Thoracic aorta (tissue), 2 donors: ENCODE results near the gene CAVIN1. TPM values are rescaled to one million over a fixed set of nuclear protein-coding genes. Genes with fewer than 3 reads are reported as not detected.

Source experiments
- ATAC-seq: fragments of 150-250 bp; one replicate; pipeline ENCODE4 v1.8.0; 2017; ENCODE audit warnings: low read depth; ENCODE audit not compliant: insufficient number of reproducible peaks, low FRiP score
- DNase-seq: peaks from one replicate; pipeline ENCODE4 v3.0.0-alpha.2; 2020; ENCODE audit warnings: low spot score
- H3K27ac ChIP-seq, 2 donors: fragments of 200-600 bp; sonication (generic); 1 replicate in 1 of 2; 2 replicates in 1 of 2; pipeline ENCODE4 v1.5.1; 2016; ENCODE audit warnings: mild to moderate bottlenecking in 2 of 2, moderate library complexity in 2 of 2
- H3K27me3 ChIP-seq: fragments of 200-600 bp; sonication (generic); replicated peaks from 2 replicates; pipeline ENCODE4 v1.6.0; 2016; ENCODE audit warnings: mild to moderate bottlenecking; ENCODE audit not compliant: insufficient read depth
- H3K36me3 ChIP-seq: fragments of 200-600 bp; sonication (generic); one replicate; pipeline ENCODE4 v1.5.1; 2016
- H3K4me1 ChIP-seq, 2 donors: fragments of 200-600 bp; sonication (generic); 1 replicate in 1 of 2; 2 replicates in 1 of 2; pipeline versions ENCODE4 v1.5.1 to v1.6.0; 2016; ENCODE audit warnings: low read depth in 2 of 2, mild to moderate bottlenecking in 1 of 2; ENCODE audit not compliant: control insufficient read depth in 1 of 2
- H3K4me3 ChIP-seq: fragments of 200-600 bp; sonication (generic); 2 replicates; pipeline ENCODE4 v1.5.1; 2016; ENCODE audit warnings: mild to moderate bottlenecking
- H3K9me3 ChIP-seq: fragments of 200-600 bp; sonication (generic); 2 replicates; pipeline ENCODE4 v1.5.1; 2016
- total RNA-seq, 2 donors: library from RNA; depleted of rRNA; stranded (reverse); fragments of >200 nt; gene quantifications; one replicate each; pipeline versions ENCODE4 v1.1.0 to v1.2.3, GENCODE V29; 2016
- TF ChIP-seq, protein P1 (sequence below): fragments of 200-600 bp; sonication (generic); IDR thresholded peaks from one replicate; pipeline ENCODE4 v1.5.1; 2019; ENCODE audit warnings: antibody characterized with exemption

CAVIN1 gene
- total RNA-seq, 2 donors from 2014 or later = 579 to 938 TPM

DNA sequence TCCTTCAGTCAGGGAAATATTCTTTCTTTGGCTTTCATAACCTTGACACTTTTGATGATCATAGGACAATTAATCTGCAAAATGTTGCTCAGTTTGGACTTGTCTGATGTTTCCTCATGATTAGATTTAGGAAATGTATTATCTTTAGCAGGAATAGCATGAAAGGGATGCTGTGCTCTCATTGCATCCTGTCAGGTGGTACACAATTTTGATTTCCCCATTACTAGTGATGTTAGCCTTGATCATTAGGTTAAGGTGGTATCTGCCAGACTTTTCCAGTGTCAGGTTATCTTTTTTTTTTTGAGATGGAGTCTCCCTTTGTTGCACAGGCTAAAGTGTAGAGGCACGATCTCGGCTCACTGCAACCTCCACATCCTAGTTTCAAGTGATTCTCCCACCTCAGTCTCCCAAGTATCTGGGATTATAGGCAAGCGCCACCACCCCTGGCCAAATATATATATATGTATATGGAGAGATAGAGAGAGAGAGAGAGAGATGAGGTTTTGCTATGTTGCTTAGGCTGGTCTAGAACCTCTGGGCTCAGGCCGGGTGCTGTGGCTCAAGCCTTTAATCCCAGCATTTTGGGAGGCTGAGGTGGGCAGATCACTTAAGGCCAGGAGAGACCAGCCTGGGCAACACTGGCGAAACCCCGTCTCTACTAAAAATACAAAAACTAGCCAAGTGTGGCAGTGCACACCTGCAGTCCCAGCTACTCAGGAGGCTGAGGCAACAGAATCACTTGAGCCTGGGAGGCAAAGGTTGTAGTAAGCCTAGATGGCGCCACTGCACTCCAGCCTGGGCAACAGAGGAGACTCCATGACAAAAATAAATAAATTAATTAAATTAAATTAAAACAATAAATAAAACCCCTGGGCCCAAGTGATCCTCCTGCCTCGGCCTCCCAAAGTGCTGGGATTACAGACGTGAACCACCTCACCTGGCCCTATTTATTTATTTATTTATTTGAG is 15.8 kb upstream of the CAVIN1 start:
- no peaks in the 10 kb centered on the region for H3K9me3 ChIP-seq
- no peak for DNase-seq
- H3K27ac ChIP-seq = no peak overlapping the region
- ATAC-seq = no peak
- H3K27me3 ChIP-seq = no peaks in the 10 kb centered on the region
- peaks cover 0 to 3% of the 10 kb centered on the region in 2 donors for H3K4me1 ChIP-seq
- TF ChIP-seq, protein P1, sequence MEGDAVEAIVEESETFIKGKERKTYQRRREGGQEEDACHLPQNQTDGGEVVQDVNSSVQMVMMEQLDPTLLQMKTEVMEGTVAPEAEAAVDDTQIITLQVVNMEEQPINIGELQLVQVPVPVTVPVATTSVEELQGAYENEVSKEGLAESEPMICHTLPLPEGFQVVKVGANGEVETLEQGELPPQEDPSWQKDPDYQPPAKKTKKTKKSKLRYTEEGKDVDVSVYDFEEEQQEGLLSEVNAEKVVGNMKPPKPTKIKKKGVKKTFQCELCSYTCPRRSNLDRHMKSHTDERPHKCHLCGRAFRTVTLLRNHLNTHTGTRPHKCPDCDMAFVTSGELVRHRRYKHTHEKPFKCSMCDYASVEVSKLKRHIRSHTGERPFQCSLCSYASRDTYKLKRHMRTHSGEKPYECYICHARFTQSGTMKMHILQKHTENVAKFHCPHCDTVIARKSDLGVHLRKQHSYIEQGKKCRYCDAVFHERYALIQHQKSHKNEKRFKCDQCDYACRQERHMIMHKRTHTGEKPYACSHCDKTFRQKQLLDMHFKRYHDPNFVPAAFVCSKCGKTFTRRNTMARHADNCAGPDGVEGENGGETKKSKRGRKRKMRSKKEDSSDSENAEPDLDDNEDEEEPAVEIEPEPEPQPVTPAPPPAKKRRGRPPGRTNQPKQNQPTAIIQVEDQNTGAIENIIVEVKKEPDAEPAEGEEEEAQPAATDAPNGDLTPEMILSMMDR = no peak
- H3K4me3 ChIP-seq = no peak overlapping the region
- no peaks in the 10 kb centered on the region for H3K36me3 ChIP-seq

DNA sequence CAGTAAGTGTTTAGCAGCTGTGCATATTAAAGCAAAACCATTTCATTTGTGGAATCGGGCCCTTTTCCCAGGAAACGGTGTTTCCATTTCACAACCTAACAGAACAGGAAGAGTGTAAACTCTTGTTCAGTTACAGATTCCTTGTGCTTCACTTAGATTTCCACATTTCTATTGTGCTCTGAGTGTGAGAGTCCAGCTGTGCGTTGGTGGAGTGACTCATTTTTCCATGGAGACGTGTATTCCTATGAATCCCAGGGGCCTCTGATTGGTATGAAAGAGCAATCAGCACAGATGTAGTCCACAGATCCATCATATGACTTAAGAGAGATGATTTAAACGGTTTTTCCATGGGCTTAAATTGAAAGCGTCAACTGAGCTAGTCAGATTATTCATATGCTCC is 13.3 kb upstream of the CAVIN1 start:
- ATAC-seq = peak; percentile 65
- TF ChIP-seq, protein P1 = no peak

GRCh38 chr17:42431758-42432161 is 8.7 kb upstream of the CAVIN1 start:
- Histone ChIP-seq H3K4me1 (peaks cover 2 to 8% of the 10 kb centered on the region in 2 donors), H3K27me3 (no peaks in the 10 kb centered on the region), H3K27ac (no peak overlapping the region), H3K4me3 (no peak overlapping the region), H3K36me3 (no peaks in the 10 kb centered on the region), H3K9me3 (no peaks in the 10 kb centered on the region)
- ATAC-seq (no peak), DNase-seq (no peak)
- TF ChIP-seq, protein P1 = no peak

More for the DNA sequence above, 13.3 kb upstream of the CAVIN1 start:
- Histone ChIP-seq H3K9me3 (no peaks in the 10 kb centered on the region), H3K27ac (peak overlapping the region in 1 of 2 donors; percentile 56), H3K27me3 (no peaks in the 10 kb centered on the region), H3K4me1 (peaks cover 0 to 3% of the 10 kb centered on the region in 2 donors), H3K4me3 (no peak overlapping the region), H3K36me3 (no peaks in the 10 kb centered on the region)
- no peak for DNase-seq

- H3K27me3 ChIP-seq = no peaks in the 10 kb centered on the region
- DNase-seq (no peak), ATAC-seq (no peak)
- TF ChIP-seq, protein P1 = no peak
- H3K36me3 ChIP-seq = no peaks in the 10 kb centered on the region
- H3K9me3 ChIP-seq = no peaks in the 10 kb centered on the region
- H3K4me1 ChIP-seq = peaks cover 0 to 13% of the 10 kb centered on the region in 2 donors
- no peak overlapping the region for H3K27ac ChIP-seq
- no peak overlapping the region for H3K4me3 ChIP-seq
These were observed 6.8 kb upstream of the CAVIN1 start for GRCh38 chr17:42429726-42430447.
